Activated T-cell treated with anti-CD3 and anti-CD28 coated beads, Interleukin-2, amount 50 U/mL, for 1 hour (primary cell): ENCODE data around the gene LAIR2.

Experiments
- DNase-seq: peaks from one replicate; pipeline ENCODE4 v3.0.0-alpha.2; 2020

LAIR2 gene

GRCh38 chr19:54541712-54542111, 39.1 kb downstream of the LAIR2 start:
- DNase-seq: no peak

DNA sequence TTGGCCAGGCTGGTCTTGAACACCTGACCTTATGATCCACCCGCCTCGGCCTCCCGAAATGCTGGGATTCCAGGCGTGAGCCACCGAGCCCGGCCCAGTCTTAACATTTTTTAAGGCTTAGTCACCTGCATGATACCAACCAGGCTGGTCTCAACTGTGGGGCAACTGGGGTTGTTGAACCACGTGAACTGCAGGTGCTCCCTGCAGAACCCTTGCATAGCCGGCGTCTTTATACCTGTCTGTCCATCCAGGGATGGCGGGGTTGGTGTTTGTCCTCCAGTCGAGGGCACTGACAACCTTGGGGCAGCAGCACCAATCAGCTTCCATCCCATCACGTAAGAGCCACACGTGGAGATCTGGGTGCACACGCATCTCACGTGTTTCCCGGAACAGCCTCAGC, 46.2 kb downstream of the LAIR2 start:
- DNase-seq: no peak

- no peak for DNase-seq
Observed at GRCh38 chr19:54549224-54549623, 46.6 kb downstream of the LAIR2 start.

DNA sequence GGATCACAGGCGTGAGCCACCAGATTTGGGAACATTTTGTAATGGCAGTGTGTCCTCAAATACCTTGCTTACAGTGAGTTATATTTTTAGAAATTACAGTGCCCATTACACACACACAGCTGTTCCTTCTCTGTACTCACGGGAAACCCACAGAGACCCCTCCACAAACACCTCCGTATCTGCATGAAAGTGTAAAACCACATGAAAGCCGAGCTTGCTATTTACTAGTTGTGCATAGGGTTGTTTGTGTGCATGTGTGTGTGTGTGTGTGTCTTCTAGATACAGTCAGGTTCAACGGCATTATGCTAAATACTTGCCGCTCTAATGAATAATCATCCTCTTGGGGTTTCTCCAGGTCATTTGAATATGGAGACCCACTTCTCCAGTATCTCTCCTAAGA, 48.7 kb downstream of the LAIR2 start:
- DNase-seq: no peak

DNA sequence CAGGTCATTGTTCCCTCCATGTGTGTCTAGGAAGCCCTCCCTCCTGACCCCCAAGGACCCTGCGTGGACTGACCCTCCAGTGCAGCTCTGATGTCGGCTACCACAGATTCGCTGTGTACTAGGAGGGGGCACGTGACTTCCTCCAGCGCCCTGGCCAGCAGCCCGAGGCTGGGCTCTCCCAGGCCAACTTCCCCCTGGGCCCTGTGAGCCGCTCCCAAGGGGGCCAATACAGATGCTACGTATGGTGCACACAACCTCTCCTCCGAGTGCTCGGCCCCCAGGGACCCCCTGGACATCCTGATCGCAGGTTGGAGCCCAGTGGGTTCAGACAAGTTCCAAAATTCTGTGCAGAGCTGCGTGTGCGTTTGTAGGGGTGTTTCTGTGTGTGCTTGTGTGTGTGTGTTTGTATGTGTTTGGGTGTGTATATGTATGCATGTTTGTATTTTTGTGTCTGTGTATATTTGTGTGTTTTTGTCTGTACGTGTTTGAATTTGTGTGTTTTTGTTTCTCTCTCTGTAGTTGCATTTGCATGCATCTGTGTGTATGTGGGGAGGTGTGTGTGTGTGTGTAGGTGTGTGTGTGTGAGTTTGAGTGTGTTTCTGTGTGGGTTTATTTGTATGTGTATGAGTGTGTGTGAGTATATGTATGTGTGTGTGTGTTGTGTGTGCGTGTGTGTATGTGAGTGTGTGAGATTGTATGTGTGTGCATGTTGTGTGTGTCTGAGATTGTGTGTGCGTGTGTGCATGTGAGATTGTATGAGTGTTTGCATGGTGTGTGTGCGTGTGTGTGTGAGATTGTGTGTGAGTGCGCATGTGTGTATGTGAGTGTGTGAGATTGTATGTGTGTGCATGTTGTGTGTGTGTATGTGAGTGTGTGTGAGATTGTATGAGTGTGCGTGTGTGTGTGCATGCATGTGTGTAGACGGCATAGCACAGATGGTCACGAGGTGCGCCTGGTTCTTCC, 49.6 kb downstream of the LAIR2 start:
- no peak for DNase-seq

DNA sequence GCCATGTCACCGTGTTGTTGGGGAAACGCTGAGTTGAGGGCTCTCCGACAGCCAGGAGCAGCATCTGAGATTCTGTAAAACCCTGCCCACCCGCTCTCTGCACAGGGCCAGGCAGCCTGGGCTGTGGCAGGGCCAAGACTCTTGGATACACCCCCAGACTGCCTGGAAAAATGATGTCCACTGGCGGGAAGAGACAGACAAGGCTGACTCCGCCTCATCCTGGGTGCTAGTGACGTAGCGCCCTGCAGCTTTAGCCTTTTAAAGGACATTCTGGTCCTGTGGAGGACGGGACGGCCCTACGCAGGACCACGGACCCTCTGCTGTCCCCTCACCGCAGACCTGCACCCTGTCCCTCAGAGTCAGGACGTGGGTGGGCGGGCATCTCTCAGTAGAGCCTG, 50.3 kb downstream of the LAIR2 start:
- no peak for DNase-seq

- DNase-seq: no peak
Observed at GRCh38 chr19:54554006-54554405, 51.4 kb downstream of the LAIR2 start.

DNA sequence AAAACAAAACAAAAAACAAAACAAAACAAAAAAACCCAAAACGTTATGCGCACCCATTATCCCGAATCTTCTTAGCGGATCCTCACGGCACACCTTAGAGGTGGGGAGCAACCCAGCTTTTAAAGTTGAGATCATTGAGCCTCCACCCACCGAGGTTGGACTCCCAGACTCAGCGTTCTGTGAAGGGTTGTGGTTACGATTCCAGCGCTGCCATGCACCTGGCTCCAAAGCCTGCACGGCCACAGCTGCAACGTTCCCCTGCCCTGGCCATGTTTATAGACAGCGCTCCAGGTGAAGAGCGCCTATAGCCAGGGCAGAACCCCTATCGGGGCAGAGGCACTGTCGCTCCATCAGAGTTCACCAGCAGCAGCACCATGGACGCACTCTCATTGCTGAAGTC, 52.3 kb downstream of the LAIR2 start:
- DNase-seq: no peak

DNA sequence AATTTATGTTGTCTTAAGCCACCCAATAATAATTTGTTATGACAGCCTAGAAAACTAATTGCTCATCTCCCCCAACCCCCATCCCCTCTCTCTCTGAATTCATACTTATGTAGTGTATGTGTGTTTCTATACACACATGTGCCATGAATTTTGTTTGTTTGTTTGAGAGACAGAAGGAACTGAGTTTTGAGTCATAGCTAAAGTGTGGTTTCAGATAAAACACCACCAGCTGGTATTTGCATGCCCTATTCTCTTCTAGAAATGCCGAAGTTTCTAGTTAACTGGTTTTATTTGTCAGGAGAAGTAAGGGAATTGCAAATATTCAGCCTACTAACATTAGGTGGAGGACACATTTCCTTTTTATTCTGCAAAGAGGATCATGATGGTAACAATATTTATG, 53.6 kb downstream of the LAIR2 start:
- DNase-seq: no peak

- DNase-seq: no peak
Observed at GRCh38 chr19:54558339-54558738, 55.7 kb downstream of the LAIR2 start.
